HCT116 (cell line): ENCODE results near the gene GAB2. TPM values are rescaled to one million over a fixed set of nuclear protein-coding genes. Genes with fewer than 3 reads are reported as not detected.

Experiments
- ATAC-seq: fragments of 200-7000 bp; cut with Tn5 transposase; 2 replicates; pipeline ENCODE4 v1.9.1; 2020; ENCODE audit warnings: mild to moderate bottlenecking, moderate library complexity
- BruUV-seq: library from RNA; stranded (reverse); fragments of 400-500 nt; replicated peaks from 2 replicates; lab custom pipeline; 2021; lab: Mats Ljungman, UMichigan
- CTCF ChIA-PET: fragments of 300-600 bp; sonication (Branson Sonifier 250); formaldehyde crosslinking; loops from one replicate; lab custom pipeline; 2021; ENCODE audit warnings: antibody characterized with exemption; lab: Charles Lee
- POLR2A ChIA-PET: fragments of 300-600, 350-600 bp; sonication (Branson Sonifier 250); formaldehyde crosslinking; loops from one replicate; lab custom pipeline; 2021; ENCODE audit warnings: antibody characterized with exemption; lab: Charles Lee
- RAD21 ChIA-PET, 2 experiments: fragments of 300-600 bp; sonication (Branson Sonifier 250); formaldehyde crosslinking; loops; one replicate each; lab custom pipeline; 2023; ENCODE audit warnings: low total read pairs in 2 of 2; ENCODE audit not compliant: uncharacterized antibody in 2 of 2, unreplicated experiment in 2 of 2, low non-redundant PET in 1 of 2; lab: Charles Lee
- DNase-seq: peaks from one replicate; pipeline ENCODE4 v3.0.0-alpha.2; 2010; ENCODE audit warnings: low read depth, low spot score
- H2AFZ ChIP-seq: fragments of 200-600 bp; shearing (Covaris generic), sonication (generic); 2 replicates; pipeline ENCODE4 v1.6.1; 2017; ENCODE audit warnings: low read depth, mixed run types, mixed read lengths, antibody characterized with exemption, low read length; ENCODE audit not compliant: poor library complexity, severe bottlenecking
- H3K27ac ChIP-seq: 2 replicates; pipeline ENCODE4 v1.5.1; 2012; ENCODE audit warnings: low read depth, low read length
- H3K27me3 ChIP-seq: fragments of 200-600 bp; sonication (generic); 2 replicates; pipeline ENCODE4 v1.6.1; 2016; ENCODE audit warnings: mixed run types, low read length, mixed read lengths; ENCODE audit not compliant: insufficient read depth
- H3K36me3 ChIP-seq, 2 experiments: fragments of 200-500 bp in 1 of 2; fragments of 200-600 bp in 1 of 2; sonication (Bioruptor generic) in 1 of 2; sonication (generic) in 1 of 2; 2 replicates each; pipeline versions ENCODE4 v1.5.1 to v1.6.1; 2014 to 2016; ENCODE audit warnings: low read length in 2 of 2, inconsistent platforms in 1 of 2, mixed read lengths in 1 of 2, mixed run types in 1 of 2; ENCODE audit not compliant: insufficient read depth in 2 of 2, control insufficient read depth in 1 of 2
- H3K4me1 ChIP-seq, 2 experiments: fragments of 200-600 bp in 1 of 2; sonication (generic) in 1 of 2; 2 replicates each; pipeline versions ENCODE4 v1.5.1 to v1.6.1; 2012 to 2017; ENCODE audit warnings: low read length in 2 of 2, inconsistent platforms in 1 of 2, mild to moderate bottlenecking in 1 of 2, mixed read lengths in 1 of 2, mixed run types in 1 of 2, moderate library complexity in 1 of 2; ENCODE audit not compliant: insufficient read depth in 2 of 2, control insufficient read depth in 1 of 2
- H3K4me2 ChIP-seq: fragments of 200-600 bp; sonication (generic); 2 replicates; pipeline ENCODE4 v1.6.1; 2017; ENCODE audit warnings: mixed run types, low read length, mixed read lengths
- H3K4me3 ChIP-seq, 2 experiments: fragments of 200-600 bp in 1 of 2; sonication (generic) in 1 of 2; replicated peaks in 1 of 2; 2 replicates each; pipeline ENCODE4 v1.5.1; 2011 to 2016; ENCODE audit warnings: low read length in 2 of 2, control low read depth in 1 of 2, low read depth in 1 of 2, mild to moderate bottlenecking in 1 of 2, mixed read lengths in 1 of 2, mixed run types in 1 of 2
- H3K79me2 ChIP-seq: fragments of 200-600 bp; sonication (generic); 2 replicates; pipeline ENCODE4 v1.6.1; 2017; ENCODE audit warnings: mild to moderate bottlenecking, mixed run types, low read length, moderate library complexity, mixed read lengths; ENCODE audit not compliant: insufficient read depth
- H3K9ac ChIP-seq: fragments of 200-600 bp; sonication (generic); 2 replicates; pipeline ENCODE4 v1.6.1; 2016; ENCODE audit warnings: low read length, mixed read lengths
- H3K9me2 ChIP-seq: fragments of 200-600 bp; sonication (generic), shearing (Covaris generic); 2 replicates; pipeline ENCODE4 v1.6.1; 2017; ENCODE audit warnings: mixed run types, mild to moderate bottlenecking, moderate library complexity; ENCODE audit not compliant: insufficient read depth
- H3K9me3 ChIP-seq, 2 experiments: fragments of 200-500 bp in 1 of 2; fragments of 200-600 bp in 1 of 2; sonication (Bioruptor generic) in 1 of 2; sonication (generic) in 1 of 2; 2 replicates each; pipeline ENCODE4 v1.6.1; 2014 to 2017; ENCODE audit warnings: low read length in 2 of 2, mixed read lengths in 2 of 2, inconsistent platforms in 1 of 2, low read depth in 1 of 2, mild to moderate bottlenecking in 1 of 2, mixed run types in 1 of 2, moderate library complexity in 1 of 2; ENCODE audit not compliant: control insufficient read depth in 1 of 2, insufficient read depth in 1 of 2
- H4K20me1 ChIP-seq: fragments of 200-600 bp; sonication (generic), shearing (Covaris generic); 2 replicates; pipeline ENCODE4 v1.6.1; 2017; ENCODE audit warnings: mixed run types, mild to moderate bottlenecking, moderate library complexity; ENCODE audit not compliant: insufficient read depth
- CEBPB ChIP-seq: IDR thresholded peaks from 2 replicates; pipeline ENCODE4 v1.6.1; 2012; ENCODE audit warnings: low read depth
- CTCF ChIP-seq, 3 experiments: fragments of 200-600 bp in 1 of 3; sonication (generic) in 1 of 3; IDR thresholded peaks in 2 of 3; conservative IDR thresholded peaks in 1 of 3; 2 replicates each; pipeline ENCODE4 v1.5.1; 2012 to 2017; ENCODE audit warnings: low read depth in 2 of 3, low read length in 2 of 3, antibody characterized with exemption in 1 of 3, borderline replicate concordance in 1 of 3, control low read depth in 1 of 3, mild to moderate bottlenecking in 1 of 3, mixed read lengths in 1 of 3, mixed run types in 1 of 3, moderate library complexity in 1 of 3; ENCODE audit not compliant: insufficient read depth in 1 of 3
- FOSL1 ChIP-seq: IDR thresholded peaks from 2 replicates; pipeline ENCODE4 v1.6.1; 2012; ENCODE audit warnings: low read depth
- MAX ChIP-seq: IDR thresholded peaks from 2 replicates; pipeline ENCODE4 v1.6.1; 2012
- POLR2AphosphoS5 ChIP-seq: IDR thresholded peaks from 2 replicates; pipeline ENCODE4 v1.6.1; 2011; ENCODE audit warnings: mild to moderate bottlenecking, low read depth, low read length, moderate library complexity
- RAD21 ChIP-seq: IDR thresholded peaks from 2 replicates; pipeline ENCODE4 v1.6.1; 2012; ENCODE audit warnings: low read depth, mild to moderate bottlenecking
- SRF ChIP-seq: IDR thresholded peaks from 2 replicates; pipeline ENCODE4 v1.6.1; 2012; ENCODE audit warnings: low read depth
- intact Hi-C: fragments of 100-400 bp; cut with micrococcal nuclease; formaldehyde crosslinking; loops from 2 replicates; pipeline ENCODE4 v1.10.0; 2022
- total RNA-seq: library from RNA; stranded (reverse); gene quantifications from one replicate; pipeline ENCODE4 v1.2.1, GENCODE V29; 2021; ENCODE audit not compliant: unreplicated experiment

Gene GAB2
- total RNA-seq, 1 experiment from 2014 or later, result 1.9 TPM

- H3K9ac ChIP-seq, result no peak overlapping the region
- ChIA-PET CTCF (interaction anchor here (0.7 to 2.1 kb wide), 6 partner anchors 9 to 238 kb away, joined by 3 to 7 read pairs (median 6); partner anchors contain the start of gene GAB2), RAD21 (interaction anchor here in 1 of 2 experiments (0.7 kb wide), 2 partner anchors 243 to 296 kb away, joined by 3 read pairs; partner anchors contain the start of gene USP35), POLR2A (interaction anchor here (0.7 kb wide), 1 partner anchor 159 kb away, joined by 4 read pairs; no protein-coding TSS in a partner anchor)
- no peak overlapping the region for H3K4me3 ChIP-seq
- no peaks in the 10 kb centered on the region for H3K9me3 ChIP-seq
- H3K27me3 ChIP-seq, result no peaks in the 10 kb centered on the region
- no peaks in the 10 kb centered on the region for H3K79me2 ChIP-seq
- H3K36me3 ChIP-seq, result no peaks in the 10 kb centered on the region
- no peak overlapping the region for H3K27ac ChIP-seq
- no peak overlapping the region for H3K4me2 ChIP-seq
- intact Hi-C loops, result loop anchor here (1.0 kb wide), 1 partner anchor 204 kb away; no protein-coding TSS in a partner anchor
- no peaks in the 10 kb centered on the region for H3K4me1 ChIP-seq
- no peaks in the 10 kb centered on the region for H4K20me1 ChIP-seq
- BruUV-seq, result no TSS peak
- DNase-seq (no peak), ATAC-seq (peak; percentile 69)
- no peaks in the 10 kb centered on the region for H3K9me2 ChIP-seq
- H2AFZ ChIP-seq, result no peak overlapping the region
- TF ChIP-seq FOSL1, result no peak
- no peak for TF ChIP-seq MAX
- no peak for TF ChIP-seq POLR2AphosphoS5
- peak; percentile 24 to 69 (median 64); a peak in 4 of 6 replicates for TF ChIP-seq CTCF (IDR thresholded peaks at IDR 0.05 in 2 of 3, conservative IDR thresholded peaks at IDR 0.05 in 1 of 3; ENCODE audit: borderline replicate concordance in 1 of 3, insufficient read depth in 1 of 3, low read depth in 2 of 3, low read length in 2 of 3)
- no peak for TF ChIP-seq SRF
- TF ChIP-seq CEBPB, result no peak
- peak; percentile 49 for TF ChIP-seq RAD21
Observed at GRCh38 chr11:78432058-78432515, 14.5 kb upstream of the GAB2 start.
